DMS53 treated with DMSO at 0.1 percent for 48 hours (cell line): ENCODE data around the gene NWD2.
"Not testable (repeated sequence)": the region's sequence is repeated elsewhere in the genome, so short reads cannot be mapped to it uniquely, and the experiment has no call there.

Source experiments
- DNase-seq: peaks from one replicate; lab custom pipeline; 2025; ENCODE audit not compliant: unreplicated experiment; lab: John Stamatoyannopoulos, UW

Gene NWD2

DNA sequence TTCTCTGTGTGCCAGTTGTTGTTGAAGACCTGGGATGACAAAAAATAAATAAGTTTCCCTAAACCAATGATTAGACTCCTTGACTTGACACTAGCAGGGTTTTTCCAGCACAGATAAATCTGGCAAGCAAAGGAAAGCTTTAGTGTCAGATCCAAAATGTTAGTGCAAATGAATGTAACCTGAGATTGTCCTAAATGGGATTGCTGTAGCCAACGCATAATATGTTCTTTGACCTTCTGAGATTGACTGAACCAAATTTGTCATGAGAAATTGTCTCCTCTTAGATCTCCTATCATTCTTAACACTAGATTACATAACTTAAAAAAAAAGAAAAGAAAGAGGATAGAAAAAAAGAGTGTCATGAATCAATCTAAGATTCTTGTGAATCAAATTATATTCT is 245.2 kb downstream of the NWD2 start:
- DNase-seq = no peak

DNA sequence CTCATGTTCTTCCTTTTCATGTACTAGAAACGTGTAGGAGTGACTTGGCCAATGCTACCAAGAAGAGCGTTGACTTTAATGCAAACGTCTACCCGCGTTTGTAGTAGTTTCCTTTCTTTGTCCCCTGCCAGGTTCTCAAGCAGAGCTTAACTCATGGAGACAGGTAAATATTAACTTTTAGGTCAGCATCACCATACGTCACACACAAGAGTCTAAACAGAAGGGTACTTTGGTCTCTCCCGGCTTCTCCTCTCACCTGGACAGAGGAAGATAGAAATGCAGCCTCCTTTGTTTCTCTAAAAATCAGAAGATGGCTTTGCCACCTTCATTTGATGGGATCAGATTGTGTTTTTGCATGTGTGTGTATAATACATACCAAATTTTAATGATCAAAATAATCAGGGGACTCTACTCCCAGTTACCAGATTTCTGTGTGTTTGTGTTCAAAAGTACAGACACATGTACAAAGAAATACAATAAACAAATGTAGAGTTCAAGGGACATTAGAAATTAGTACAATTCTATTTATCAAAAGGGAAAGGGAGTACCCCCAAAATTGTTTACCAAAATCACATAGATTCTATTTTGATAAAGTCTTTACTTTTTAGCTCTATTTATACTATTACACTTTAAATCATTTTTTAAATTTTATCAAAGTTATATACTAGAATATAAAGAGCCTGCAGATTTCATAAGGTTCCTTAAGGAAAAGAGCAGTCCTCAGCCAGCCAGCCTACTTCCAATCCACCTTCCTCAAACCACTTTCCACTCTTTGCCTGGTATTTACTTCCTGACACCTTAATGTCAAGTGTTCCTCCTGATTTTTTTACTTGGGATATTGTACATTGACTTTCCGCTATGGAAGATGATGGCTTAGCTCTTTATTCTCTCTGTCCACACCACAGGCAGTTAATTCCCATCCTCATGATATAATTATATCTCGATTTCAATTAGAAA is 246.1 kb downstream of the NWD2 start:
- DNase-seq = peak; percentile 92

DNA sequence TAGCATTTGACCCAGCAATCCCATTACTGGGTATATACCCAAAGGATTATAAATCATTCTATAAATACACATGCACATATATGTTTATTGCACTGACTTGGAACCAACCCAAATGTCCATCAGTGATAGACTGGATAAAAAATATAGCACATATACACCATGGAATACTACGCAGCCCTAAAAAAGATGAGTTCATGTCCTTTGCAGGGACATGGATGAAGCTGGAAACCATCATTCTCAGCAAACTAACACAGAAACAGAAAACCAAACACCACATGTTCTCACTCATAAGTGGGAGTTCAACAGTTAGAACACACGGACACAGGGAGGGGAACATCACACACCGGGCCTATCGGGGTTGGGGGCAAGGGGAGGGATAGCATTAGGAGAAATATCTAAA is 250.8 kb downstream of the NWD2 start:
- not testable (repeated sequence) for DNase-seq
